ENCODE data around the gene DCST2.

DNA sequence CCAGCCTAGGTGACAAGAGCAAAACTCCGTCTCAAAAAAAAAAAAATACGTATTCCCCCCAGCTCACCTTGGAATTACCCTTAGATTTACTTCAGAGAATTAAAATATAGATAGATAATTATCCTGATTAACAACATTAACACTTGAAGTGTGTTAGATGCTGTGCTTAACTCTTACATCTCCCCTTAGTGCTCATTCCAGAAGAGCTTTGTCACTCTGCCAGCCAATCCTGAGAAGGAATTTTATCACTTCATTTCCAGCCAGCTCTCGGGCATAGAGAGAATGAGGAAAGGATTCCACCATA is 61.4 kb downstream of the DCST2 start:
- TF ChIP-seq POLR2A (IDR thresholded peaks at IDR 0.05) (no peak), EP300 (IDR thresholded peaks at IDR 0.05) (no peak), POLR2AphosphoS5 (IDR thresholded peaks at IDR 0.05) (no peak)
- TF ChIP-seq, protein P1, sequence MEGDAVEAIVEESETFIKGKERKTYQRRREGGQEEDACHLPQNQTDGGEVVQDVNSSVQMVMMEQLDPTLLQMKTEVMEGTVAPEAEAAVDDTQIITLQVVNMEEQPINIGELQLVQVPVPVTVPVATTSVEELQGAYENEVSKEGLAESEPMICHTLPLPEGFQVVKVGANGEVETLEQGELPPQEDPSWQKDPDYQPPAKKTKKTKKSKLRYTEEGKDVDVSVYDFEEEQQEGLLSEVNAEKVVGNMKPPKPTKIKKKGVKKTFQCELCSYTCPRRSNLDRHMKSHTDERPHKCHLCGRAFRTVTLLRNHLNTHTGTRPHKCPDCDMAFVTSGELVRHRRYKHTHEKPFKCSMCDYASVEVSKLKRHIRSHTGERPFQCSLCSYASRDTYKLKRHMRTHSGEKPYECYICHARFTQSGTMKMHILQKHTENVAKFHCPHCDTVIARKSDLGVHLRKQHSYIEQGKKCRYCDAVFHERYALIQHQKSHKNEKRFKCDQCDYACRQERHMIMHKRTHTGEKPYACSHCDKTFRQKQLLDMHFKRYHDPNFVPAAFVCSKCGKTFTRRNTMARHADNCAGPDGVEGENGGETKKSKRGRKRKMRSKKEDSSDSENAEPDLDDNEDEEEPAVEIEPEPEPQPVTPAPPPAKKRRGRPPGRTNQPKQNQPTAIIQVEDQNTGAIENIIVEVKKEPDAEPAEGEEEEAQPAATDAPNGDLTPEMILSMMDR (IDR thresholded peaks at IDR 0.05): no peak
